Choroid plexus epithelial cell (primary cell): ENCODE data around the gene MYL11.
"Not testable (repeated sequence)": the region's sequence is repeated elsewhere in the genome, so short reads cannot be mapped to it uniquely, and the experiment has no call there.

Source experiments
- DNase-seq: peaks from one replicate; pipeline ENCODE4 v3.0.0-alpha.2; 2010; ENCODE audit warnings: low read depth
- H3K4me3 ChIP-seq: 2 replicates; pipeline ENCODE4 v1.5.1; 2011; ENCODE audit warnings: low read depth, mild to moderate bottlenecking, control low read depth, low read length, moderate library complexity
- TF ChIP-seq, protein P1 (sequence below): conservative IDR thresholded peaks from 2 replicates; pipeline ENCODE4 v1.5.1; 2011; ENCODE audit warnings: low read depth, mild to moderate bottlenecking, control low read depth, inconsistent platforms, low read length, moderate library complexity

The MYL11 gene, protein sequence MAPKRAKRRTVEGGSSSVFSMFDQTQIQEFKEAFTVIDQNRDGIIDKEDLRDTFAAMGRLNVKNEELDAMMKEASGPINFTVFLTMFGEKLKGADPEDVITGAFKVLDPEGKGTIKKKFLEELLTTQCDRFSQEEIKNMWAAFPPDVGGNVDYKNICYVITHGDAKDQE

DNA sequence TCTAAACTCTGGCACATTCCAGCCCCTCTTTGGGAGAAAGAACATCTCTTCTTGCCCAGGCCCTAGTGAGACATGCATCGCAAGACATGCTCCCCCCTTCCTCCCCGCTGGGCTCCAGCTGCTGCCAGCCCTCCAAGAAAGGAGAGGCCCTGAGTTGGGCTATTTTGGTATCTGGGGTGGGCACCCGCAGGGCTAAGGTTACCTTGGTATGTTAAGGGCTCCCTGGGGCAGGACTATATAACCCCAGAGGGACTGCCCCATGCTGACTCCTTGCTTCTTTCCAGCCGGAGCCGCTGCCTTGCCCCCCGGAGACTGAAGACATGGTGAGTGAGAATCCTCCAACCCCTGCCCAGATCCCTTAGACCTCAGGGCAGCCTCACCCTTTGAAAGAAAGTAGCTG lies at the start of gene MYL11:
MYL11 (plus strand) TSS at position 265 of the 400 bp plus-strand sequence; CDS start at position 321, 56 bp downstream.
- no peak for DNase-seq
- H3K4me3 ChIP-seq, result no peak within 1 kb of the TSS
- TF ChIP-seq, protein P1, sequence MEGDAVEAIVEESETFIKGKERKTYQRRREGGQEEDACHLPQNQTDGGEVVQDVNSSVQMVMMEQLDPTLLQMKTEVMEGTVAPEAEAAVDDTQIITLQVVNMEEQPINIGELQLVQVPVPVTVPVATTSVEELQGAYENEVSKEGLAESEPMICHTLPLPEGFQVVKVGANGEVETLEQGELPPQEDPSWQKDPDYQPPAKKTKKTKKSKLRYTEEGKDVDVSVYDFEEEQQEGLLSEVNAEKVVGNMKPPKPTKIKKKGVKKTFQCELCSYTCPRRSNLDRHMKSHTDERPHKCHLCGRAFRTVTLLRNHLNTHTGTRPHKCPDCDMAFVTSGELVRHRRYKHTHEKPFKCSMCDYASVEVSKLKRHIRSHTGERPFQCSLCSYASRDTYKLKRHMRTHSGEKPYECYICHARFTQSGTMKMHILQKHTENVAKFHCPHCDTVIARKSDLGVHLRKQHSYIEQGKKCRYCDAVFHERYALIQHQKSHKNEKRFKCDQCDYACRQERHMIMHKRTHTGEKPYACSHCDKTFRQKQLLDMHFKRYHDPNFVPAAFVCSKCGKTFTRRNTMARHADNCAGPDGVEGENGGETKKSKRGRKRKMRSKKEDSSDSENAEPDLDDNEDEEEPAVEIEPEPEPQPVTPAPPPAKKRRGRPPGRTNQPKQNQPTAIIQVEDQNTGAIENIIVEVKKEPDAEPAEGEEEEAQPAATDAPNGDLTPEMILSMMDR, result no peak

DNA sequence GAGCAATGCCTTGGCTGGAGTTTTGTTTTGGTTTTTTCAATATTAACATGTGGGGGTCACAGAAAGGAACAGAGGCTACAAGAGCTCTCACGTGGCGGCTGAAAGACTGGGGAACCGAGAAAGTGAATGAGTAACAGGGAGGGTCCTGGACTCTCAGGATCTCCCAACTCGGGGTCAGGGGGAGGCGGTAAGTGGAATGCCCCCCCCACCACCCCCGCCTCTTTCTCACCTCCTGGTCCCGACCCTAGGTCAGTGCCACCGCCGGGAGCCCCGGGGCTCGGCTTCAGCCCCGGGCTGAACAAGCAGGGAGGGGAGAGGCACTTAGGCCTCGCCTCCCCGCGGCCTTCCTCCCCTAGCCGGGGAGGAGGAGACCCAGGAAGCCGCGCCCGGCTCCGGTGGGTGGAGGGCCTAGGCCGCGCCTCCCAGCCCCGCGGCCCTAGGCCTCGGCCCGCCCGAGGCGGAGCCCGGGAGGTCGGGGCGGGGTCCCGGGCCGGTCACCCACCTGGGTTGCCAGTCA lies 40.1 kb upstream of the MYL11 start:
- H3K4me3 ChIP-seq, result peak overlapping the region; percentile 78
- DNase-seq, result peak; percentile 80

DNA sequence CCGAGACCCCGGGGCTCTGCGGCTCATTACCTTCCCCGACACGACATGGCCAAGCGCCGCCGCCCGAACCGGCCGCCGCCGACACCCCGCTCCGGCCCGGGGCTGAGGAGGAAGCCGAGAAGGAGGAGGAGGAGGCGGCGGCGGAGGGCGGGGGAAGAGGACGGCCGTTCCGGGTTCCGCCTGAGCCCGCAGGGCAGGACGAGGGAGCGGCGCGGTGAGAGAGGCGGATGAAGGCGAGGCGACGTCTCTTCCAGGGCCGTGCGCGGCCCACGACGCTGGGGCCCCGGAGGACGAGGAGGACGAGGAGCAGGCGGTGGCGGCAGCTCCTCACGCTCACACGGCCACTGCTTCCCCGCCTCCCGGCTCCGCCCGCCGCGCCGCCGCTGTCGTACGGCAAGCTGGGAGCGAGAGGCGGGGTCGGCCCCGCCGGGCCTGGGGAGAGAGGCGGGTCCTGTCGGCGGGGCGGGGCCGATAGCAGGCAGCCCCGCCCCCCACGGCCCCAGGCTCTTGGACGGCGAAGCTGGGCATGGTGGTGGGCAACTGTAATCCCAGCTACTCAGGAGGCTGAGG lies 39.5 kb upstream of the MYL11 start:
- H3K4me3 ChIP-seq, result peak overlapping the region; percentile 78
- peak; percentile 71 for DNase-seq

DNA sequence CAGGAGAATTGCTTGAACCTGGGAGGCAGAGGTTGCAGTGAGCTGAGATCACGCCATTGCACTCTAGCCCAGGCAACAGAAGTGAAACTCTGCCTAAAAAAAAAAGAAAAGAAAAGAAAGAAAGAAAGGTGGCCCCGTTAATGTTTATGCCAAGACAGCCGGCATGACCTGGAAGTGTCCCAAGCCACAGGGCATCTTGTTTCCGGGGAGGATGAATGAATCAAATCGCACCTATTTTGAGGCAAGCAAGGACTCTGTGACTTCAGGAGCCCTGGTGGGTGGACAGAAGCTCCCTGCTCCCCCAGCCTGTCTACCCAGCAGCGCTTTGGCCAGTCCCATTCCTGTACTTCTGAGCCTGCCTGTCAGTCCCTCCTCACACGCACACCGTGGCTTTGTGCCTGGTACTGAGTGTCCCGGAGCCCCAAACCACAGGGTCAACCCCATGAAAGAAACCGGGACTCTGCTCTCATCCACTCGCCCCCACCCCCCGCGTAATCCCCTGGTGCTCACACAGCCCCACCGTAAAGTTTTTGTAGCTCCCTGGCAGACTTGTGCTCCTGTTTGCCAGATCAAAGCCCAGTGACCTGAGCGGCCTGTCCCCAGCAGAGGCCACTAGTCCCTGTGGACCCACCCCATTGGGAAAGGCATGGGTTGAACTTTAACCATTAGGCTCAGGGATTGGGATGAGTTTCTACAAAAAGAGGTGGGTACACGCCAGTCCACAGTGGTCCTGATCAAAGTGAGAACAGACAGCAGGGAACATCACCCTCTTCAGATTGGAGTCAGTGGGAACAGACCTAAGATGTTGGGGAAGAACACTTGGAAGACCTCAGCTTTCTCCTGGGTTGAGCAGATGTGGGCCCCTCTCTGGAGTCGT lies 38.8 kb upstream of the MYL11 start:
- DNase-seq, result peak; percentile 40
- peak overlapping the region; percentile 78 for H3K4me3 ChIP-seq
- TF ChIP-seq, protein P1, result no peak

DNA sequence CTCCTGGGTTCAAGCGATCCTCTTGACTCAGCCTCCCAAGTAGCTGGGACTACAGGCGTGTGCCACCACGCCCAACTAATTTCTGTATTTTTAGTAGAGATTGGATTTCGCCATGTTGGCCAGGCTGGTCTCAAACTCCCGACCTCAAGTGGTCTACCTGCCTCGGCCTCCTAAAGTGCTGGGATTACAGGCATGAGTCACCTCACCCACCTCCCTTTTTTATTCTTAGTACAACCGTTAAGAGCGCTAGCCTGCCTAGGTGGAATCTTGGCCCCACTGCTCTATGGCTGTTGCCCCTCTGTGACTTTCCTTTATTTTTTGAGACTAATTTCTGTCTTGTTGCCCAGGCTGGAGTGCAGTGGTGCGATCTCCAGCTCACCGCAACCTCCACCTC lies 36.6 kb upstream of the MYL11 start:
- DNase-seq, H3K4me3 ChIP-seq: not testable (repeated sequence)

DNA sequence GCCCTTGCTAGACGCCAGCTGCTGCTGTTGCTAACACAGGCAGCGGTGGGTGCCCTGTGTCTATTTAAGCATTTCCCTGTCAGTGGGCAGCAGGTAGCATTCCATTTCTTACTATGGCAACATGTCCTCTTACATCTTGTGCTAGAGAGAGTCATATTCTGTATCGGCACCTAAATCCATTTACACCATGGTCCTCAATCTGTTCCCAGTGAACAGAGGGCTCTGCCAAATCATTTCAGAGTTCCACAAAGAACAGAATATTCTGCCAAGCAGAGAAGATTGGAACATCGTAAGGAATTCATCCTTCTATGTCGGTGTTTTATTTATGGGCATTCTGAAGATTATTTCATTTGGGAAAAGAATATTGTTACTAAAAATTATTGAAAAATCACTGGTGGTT lies 35.9 kb upstream of the MYL11 start:
- H3K4me3 ChIP-seq, DNase-seq: not testable (repeated sequence)

DNA sequence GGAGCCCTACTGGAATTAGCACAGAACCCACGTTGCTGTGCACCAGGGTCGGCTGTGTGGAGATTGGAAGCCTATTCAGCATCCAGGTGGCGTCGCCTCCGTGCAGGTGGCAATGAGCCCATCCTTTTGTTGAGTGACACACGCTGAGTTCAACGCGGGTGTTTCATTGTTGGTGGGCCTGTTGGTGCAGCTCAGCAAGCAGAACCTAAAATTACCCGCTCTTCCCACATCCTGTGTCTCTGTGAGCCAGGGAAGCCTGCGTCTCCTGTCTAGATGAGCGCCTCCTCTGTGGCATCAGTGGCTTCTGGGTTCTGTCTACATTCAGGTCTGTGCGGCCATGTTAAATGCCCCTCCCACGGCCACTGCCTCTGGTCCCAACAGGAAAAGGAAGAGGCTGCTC lies 34.0 kb upstream of the MYL11 start:
- TF ChIP-seq, protein P1, result no peak
- no peak overlapping the region for H3K4me3 ChIP-seq
- DNase-seq, result no peak

DNA sequence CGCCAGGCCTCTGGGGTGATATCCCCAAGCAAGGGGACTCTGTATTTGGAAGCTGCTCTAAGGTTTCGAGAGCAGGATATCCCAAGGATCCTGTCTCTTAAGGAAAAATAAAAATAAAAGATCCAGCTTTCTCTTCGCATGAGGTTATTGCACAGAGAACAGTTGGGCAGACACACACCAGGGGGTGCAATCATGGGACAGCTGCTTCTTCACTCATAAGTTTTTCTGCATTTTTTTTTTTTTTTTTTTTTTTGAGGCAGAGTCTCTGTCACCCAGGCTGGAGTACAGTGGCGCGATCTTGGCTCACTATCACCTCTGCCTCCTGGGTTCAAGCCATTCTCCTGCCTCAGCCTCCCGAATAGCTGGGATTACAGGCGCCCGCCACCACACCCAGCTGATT lies 32.6 kb upstream of the MYL11 start:
- TF ChIP-seq, protein P1, result peak; percentile 33

More for the DNA sequence above, 32.6 kb upstream of the MYL11 start:
- DNase-seq, result peak; percentile 51
- not testable (repeated sequence) for H3K4me3 ChIP-seq
